Stimulated activated CD4-positive, alpha-beta T cell treated with anti-CD3 and anti-CD28 coated beads, Interleukin-15, amount 100 ng/mL, for 48 hours (primary cell): ENCODE data around the gene MYO15A.

Experiments
- DNase-seq, 2 donors: peaks; one replicate each; pipeline ENCODE4 v3.0.0-alpha.2; 2020; ENCODE audit warnings: low read depth in 2 of 2

The MYO15A gene

DNA sequence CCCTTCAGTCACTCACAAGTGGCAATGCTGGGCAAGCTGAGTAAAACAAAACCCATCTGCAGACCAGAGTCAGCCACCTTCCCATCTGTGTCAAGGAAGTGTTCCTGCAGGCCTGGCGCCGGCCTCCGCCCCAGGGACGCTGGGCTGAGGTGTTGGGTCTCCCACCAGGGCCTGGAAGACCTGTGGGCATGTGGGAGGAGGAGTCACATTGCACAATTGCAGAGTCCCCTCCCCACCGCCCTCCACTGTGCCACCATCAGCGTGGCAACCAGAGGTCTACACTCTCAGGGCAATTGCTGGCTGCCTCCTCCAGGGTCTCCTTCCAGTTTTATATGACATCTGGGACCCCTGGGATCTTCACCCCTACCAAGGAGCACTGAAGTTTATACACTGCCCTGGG lies 3.0 kb upstream of the MYO15A start:
- no peak for DNase-seq

- DNase-seq, result no peak
Observed at GRCh38 chr17:18106211-18106610, 2.3 kb upstream of the MYO15A start.

- DNase-seq, result no peak
Observed at GRCh38 chr17:18107061-18107790, 1.3 kb upstream of the MYO15A start.

GRCh38 chr17:18107971-18108370 lies 585 bp upstream of the MYO15A start:
- DNase-seq, result no peak

- no peak for DNase-seq
Observed at GRCh38 chr17:18109935-18110485, 1.5 kb downstream of the MYO15A start.

GRCh38 chr17:18110636-18111145 lies 2.1 kb downstream of the MYO15A start:
- DNase-seq, result no peak

DNA sequence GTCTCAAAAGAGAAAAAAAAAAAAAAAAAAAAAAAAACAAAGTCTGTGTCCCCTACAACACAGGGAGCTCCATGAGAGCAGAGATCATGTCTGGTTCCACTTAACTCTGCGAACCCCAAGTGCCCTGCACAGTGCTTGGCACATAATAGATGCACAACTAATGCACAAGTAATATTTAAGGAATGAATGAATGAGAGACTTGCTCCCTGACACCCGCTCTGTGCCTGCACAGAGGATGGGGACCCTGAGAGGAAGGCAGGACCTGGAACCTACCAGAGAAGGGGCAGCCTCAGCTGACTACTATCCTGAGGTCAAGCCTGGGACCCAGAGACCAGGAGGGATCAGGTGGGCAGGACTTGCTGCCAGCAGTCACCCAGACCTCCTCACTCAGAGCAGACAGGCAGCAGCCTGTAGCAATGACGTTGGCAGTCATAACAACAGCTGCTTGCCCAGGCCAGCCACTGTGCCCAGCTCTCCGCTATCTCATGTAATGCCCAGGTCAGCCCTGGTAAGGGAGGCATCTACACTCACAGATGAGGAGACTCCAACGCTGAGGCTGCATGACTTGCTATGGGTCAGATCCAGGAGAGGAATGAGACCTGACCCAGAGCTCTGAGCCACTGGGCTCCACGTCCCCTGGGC lies 2.9 kb downstream of the MYO15A start:
- DNase-seq, result no peak

- DNase-seq, result no peak
Observed at GRCh38 chr17:18115517-18115916, 7.0 kb downstream of the MYO15A start.

- DNase-seq, result no peak
Observed at GRCh38 chr17:18116078-18116477, 7.5 kb downstream of the MYO15A start.

DNA sequence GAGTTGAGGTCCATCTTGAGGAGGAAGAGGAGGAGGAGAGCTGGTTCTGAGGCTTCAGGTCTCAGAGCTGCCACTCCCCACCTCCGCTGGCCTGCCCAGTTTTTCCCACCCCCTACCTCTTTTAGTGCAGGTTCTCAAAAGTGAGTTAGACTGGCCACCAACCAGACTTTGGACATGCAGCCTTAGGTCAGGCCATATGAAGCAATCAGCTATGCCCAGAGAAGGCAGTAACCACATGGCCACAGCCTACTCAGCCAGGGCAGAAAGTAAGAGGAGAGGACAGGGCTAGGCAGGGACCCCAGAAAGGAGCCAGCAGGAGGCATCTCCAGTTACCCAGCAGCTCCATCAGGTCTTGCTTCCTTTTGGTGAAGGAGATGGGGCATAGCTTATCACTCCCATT lies 9.0 kb downstream of the MYO15A start:
- DNase-seq, result no peak

- DNase-seq, result no peak
Observed at GRCh38 chr17:18117982-18118975, 9.7 kb downstream of the MYO15A start.

DNA sequence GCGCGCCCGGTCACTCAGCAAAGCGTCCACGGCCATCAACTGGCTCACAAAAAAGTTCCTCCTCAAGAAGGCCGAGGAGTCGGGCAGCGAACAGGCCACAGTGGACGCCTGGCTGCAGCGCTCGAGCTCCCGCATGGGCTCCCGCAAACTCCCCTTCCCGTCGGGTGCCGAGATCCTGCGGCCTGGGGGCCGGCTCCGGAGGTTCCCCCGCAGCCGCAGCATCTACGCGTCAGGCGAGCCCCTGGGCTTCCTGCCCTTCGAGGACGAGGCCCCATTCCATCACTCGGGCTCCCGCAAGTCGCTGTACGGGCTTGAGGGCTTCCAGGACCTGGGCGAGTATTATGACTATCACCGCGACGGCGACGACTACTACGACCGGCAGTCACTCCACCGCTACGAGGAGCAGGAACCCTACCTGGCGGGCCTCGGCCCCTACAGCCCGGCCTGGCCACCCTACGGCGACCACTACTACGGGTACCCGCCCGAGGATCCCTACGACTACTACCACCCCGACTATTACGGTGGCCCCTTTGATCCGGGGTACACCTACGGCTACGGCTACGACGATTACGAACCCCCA lies 10.7 kb downstream of the MYO15A start:
- DNase-seq, result no peak

DNA sequence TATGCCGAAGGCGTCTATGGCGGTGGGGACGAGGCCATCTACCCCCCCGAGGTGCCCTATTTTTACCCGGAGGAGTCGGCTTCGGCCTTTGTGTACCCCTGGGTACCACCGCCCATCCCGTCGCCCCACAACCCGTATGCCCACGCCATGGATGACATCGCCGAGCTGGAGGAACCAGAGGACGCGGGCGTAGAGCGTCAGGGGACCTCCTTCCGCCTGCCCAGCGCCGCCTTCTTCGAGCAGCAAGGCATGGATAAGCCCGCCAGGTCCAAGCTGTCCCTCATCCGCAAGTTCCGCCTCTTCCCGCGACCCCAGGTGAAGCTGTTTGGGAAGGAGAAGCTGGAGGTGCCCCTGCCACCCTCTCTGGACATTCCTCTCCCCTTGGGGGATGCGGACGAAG lies 11.4 kb downstream of the MYO15A start:
- DNase-seq, result no peak

GRCh38 chr17:18120461-18121017 lies 12.0 kb downstream of the MYO15A start:
- no peak for DNase-seq

DNA sequence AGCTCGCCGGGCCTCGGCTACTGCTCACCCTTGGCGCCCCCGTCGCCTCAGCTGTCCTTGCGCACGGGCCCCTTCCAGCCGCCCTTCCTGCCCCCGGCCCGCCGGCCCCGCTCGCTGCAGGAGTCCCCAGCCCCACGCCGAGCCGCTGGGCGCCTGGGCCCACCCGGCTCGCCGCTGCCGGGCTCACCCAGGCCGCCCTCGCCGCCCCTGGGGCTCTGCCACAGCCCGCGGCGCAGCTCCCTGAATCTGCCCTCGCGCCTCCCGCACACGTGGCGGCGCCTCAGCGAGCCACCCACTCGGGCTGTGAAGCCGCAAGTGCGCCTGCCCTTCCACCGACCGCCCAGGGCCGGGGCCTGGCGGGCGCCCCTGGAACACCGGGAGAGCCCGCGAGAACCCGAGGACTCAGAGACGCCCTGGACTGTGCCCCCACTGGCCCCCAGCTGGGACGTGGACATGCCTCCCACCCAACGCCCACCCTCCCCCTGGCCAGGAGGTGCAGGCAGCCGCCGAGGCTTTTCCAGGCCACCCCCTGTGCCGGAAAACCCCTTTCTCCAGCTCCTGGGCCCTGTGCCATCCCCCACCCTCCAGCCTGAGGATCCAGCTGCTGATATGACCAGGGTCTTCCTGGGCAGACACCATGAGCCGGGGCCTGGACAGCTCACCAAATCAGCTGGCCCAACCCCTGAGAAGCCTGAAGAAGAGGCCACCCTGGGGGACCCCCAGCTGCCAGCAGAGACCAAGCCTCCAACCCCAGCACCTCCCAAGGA lies 12.8 kb downstream of the MYO15A start:
- no peak for DNase-seq

GRCh38 chr17:18122990-18123753 lies 14.6 kb downstream of the MYO15A start:
- DNase-seq, result no peak

- DNase-seq, result no peak
Observed at GRCh38 chr17:18124345-18125126, 16.0 kb downstream of the MYO15A start.

GRCh38 chr17:18129041-18129502 lies 20.5 kb downstream of the MYO15A start:
- no peak for DNase-seq

- DNase-seq, result no peak
Observed at GRCh38 chr17:18132711-18133110, 24.2 kb downstream of the MYO15A start.
